ENCODE data around the gene ZNF789.

ZNF789 gene

GRCh38 chr7:99473315-99473596 lies 566 bp downstream of the ZNF789 start:
- Histone ChIP-seq H3K27ac (ENCODE audit: extremely low read depth, low read depth, low read length) (peak overlapping the region; percentile 57), H3K36me3 (ENCODE audit: control insufficient read depth in 2 of 2, insufficient read depth in 1 of 2, low read length in 2 of 2) (peaks cover 0 to 18% of the 10 kb centered on the region in 2 experiments; a peak in 2 of 3 replicates), H3K9me3 (ENCODE audit: control insufficient read depth, insufficient read depth, low read depth, low read length) (no peaks in the 10 kb centered on the region), H3K4me1 (ENCODE audit: control insufficient read depth, insufficient read depth, low read length) (no peaks in the 10 kb centered on the region), H3K4me3 (ENCODE audit: low read depth, low read length) (peak overlapping the region; percentile 85)
- ChIA-PET POLR2A (interaction anchor here (0.6 to 1.7 kb wide), 3 partner anchors 27 to 142 kb away, joined by 3 to 8 read pairs (median 6); partner anchors contain the start of genes ZKSCAN5 and ZNF394), CTCF (interaction anchor here (0.6 kb wide), 1 partner anchor 75 kb away, joined by 3 read pairs; no protein-coding TSS in a partner anchor)
- TF ChIP-seq ZNF843 (tag by site-specific recombination; IDR thresholded peaks at IDR 0.05): no peak
- no peak for TF ChIP-seq ZNF791 (tag by site-specific recombination; IDR thresholded peaks at IDR 0.05)
- no peak for TF ChIP-seq ZNF404 (tag by site-specific recombination; IDR thresholded peaks at IDR 0.05)
- no peak for TF ChIP-seq ZNF416 (tag by site-specific recombination; IDR thresholded peaks at IDR 0.05)
- no peak for TF ChIP-seq SETDB1 (IDR thresholded peaks at IDR 0.05; ENCODE audit: insufficient read length, low read length)
- no peak for TF ChIP-seq ZNF571 (tag by site-specific recombination; IDR thresholded peaks at IDR 0.05)
- TF ChIP-seq ZNF626 (tag by site-specific recombination; IDR thresholded peaks at IDR 0.05): no peak
- no peak for TF ChIP-seq ZBTB6 (tag by site-specific recombination; IDR thresholded peaks at IDR 0.05)
- TF ChIP-seq, protein P1, sequence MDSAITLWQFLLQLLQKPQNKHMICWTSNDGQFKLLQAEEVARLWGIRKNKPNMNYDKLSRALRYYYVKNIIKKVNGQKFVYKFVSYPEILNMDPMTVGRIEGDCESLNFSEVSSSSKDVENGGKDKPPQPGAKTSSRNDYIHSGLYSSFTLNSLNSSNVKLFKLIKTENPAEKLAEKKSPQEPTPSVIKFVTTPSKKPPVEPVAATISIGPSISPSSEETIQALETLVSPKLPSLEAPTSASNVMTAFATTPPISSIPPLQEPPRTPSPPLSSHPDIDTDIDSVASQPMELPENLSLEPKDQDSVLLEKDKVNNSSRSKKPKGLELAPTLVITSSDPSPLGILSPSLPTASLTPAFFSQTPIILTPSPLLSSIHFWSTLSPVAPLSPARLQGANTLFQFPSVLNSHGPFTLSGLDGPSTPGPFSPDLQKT (IDR thresholded peaks at IDR 0.05; ENCODE audit: borderline replicate concordance, low read depth, low read length): no peak
- no peak for TF ChIP-seq KLF9 (tag by site-specific recombination; IDR thresholded peaks at IDR 0.05; ENCODE audit: low read depth)
- TF ChIP-seq ZNF692 (tag by site-specific recombination; IDR thresholded peaks at IDR 0.05): no peak
- no peak for TF ChIP-seq MEIS1 (CRISPR knock-in tag; IDR thresholded peaks at IDR 0.05; ENCODE audit: borderline replicate concordance)
- no peak for TF ChIP-seq BCL11B (tag by site-specific recombination; IDR thresholded peaks at IDR 0.05; ENCODE audit: low read depth)
- TF ChIP-seq EGR2 (tag by site-specific recombination; IDR thresholded peaks at IDR 0.05; ENCODE audit: low read depth): no peak
- TF ChIP-seq ZNF335 (tag by site-specific recombination; conservative IDR thresholded peaks at IDR 0.05): no peak

DNA sequence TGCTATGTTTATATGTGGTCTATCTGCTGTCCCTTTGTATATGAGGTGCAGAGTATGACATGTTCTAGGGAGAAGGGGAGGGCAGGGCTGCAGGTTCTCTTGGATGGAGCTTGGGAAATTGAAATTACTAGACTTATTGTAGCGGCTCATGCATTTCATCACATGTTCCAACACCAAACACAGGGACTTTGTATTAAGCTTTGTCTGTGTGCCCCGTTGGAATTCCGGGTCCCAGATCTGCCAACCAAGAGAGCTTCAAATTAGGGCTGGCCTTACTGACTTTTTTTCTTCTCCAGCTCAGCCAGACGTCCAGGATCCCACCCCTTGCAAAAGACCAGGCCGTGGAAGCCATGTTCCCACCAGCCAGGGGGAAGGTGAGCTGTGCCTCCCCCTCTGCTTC lies 3.4 kb downstream of the ZNF789 start:
- ChIA-PET CTCF (interaction anchor here (0.9 kb wide), 1 partner anchor 51 kb away, joined by 3 read pairs; no protein-coding TSS in a partner anchor), POLR2A (interaction anchor here (1.1 to 1.2 kb wide), 2 partner anchors 10 to 24 kb away, joined by 4 to 7 read pairs; partner anchors contain the start of genes ATP5MF and ZNF394)
- no peak overlapping the region for H3K27ac ChIP-seq (ENCODE audit: extremely low read depth, low read depth, low read length)
- no peaks in the 10 kb centered on the region for H3K4me1 ChIP-seq (ENCODE audit: control insufficient read depth, insufficient read depth, low read length)
- no peaks in the 10 kb centered on the region for H3K9me3 ChIP-seq (ENCODE audit: control insufficient read depth, insufficient read depth, low read depth, low read length)
- TF ChIP-seq ZNF10 (tag by site-specific recombination; IDR thresholded peaks at IDR 0.05): no peak
- TF ChIP-seq, protein P1 (IDR thresholded peaks at IDR 0.05; ENCODE audit: borderline replicate concordance, low read depth, low read length): no peak
- peaks cover 5 to 45% of the 10 kb centered on the region in 2 experiments for H3K36me3 ChIP-seq (ENCODE audit: control insufficient read depth in 2 of 2, insufficient read depth in 1 of 2, low read length in 2 of 2)
- no peak overlapping the region for H3K4me3 ChIP-seq (ENCODE audit: low read depth, low read length)

Data from HEK293 (cell line).